ENCODE results near the gene YWHAQ. TPM values are rescaled to one million over a fixed set of nuclear protein-coding genes. Genes with fewer than 3 reads are reported as not detected.
"Not testable (repeated sequence)": the region's sequence is repeated elsewhere in the genome, so short reads cannot be mapped to it uniquely, and the experiment has no call there.

YWHAQ gene
- total and polyA plus RNA-seq, 2 donors (not counting 1 experiment from before 2014, with no cell fraction given) = 68.7 to 126 TPM

DNA sequence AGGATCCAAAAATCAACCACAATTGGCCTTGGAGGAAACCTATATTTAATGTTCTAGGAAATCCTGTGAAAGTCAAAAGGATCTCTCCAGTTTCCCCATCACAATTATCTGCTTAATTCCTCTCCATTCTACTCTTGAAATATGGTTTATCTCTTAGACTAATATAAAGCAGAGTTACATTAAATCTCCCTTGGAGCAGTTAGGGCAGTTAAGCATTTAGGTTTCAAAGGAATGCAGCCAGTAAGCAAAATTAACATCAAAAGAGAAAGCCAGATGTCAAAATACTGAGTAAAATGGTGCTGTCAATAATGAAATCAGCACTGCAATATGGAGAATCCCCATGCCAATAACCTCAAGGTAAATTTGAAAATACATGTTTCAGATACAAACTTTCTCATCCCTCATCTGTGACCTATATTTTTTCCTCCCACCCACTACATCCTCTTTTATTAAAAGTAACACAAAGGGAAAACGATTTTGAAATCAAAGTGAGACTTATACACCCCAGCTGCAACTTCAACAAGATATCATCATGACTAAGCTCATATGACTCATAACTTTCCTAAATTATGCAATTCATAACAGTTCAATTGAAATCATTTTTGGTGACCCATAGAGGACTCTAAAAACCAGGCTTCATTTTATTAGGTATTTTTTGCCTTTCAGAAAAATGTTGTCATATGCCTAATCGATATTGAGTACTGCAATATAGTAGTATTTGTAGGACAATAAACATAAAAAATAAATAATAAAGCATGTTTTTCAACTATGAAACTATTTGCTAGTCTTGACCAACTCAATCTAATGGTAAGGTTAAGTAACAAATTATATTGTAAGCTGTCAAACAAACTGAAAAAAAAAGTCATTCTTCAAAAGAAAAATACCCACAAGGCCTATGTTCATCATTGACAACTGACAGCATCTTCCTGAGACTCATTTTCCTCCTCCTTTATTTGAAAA is 78.3 kb downstream of the YWHAQ start:
- Mint-ChIP-seq H3K9me3 (ENCODE audit: insufficient read depth) (no peaks in the 10 kb centered on the region), H3K4me1 (peaks cover 66% of the 10 kb centered on the region), H3K27ac (peak overlapping the region; percentile 82), H3K4me3 (peak overlapping the region; percentile 63), H3K27me3 (no peaks in the 10 kb centered on the region)
- no peaks in the 10 kb centered on the region for H3K9me3 ChIP-seq (ENCODE audit: control extremely low read depth in 1 of 3, control insufficient read depth in 2 of 3, insufficient read depth in 1 of 3, low read length in 2 of 3)
- no peaks in the 10 kb centered on the region for H4K20me1 ChIP-seq (ENCODE audit: control insufficient read depth, insufficient read depth, low read length, poor library complexity, severe bottlenecking)
- no peaks in the 10 kb centered on the region for H3K36me3 ChIP-seq (replicated peaks in 1 of 2; ENCODE audit: control extremely low read depth in 1 of 2, control insufficient read depth in 1 of 2, extremely low read depth in 1 of 2, insufficient read depth in 2 of 2, low read length in 1 of 2)
- ATAC-seq (ENCODE audit: low read depth) (no peak), DNase-seq (no peak)
- no peak overlapping the region for H3K4me3 ChIP-seq (ENCODE audit: control extremely low read depth in 1 of 5, extremely low read depth in 1 of 5, insufficient read depth in 1 of 5, low read depth in 2 of 5, low read length in 4 of 5)
- ChIA-PET CTCF (interaction anchor here (0.6 kb wide), 1 partner anchor 88 kb away, joined by 3 read pairs; no protein-coding TSS in a partner anchor), POLR2A (no interaction called here)
- H3K79me2 ChIP-seq (ENCODE audit: control insufficient read depth, insufficient read depth, low read length) = peaks cover 83% of the 10 kb centered on the region
- H3K27ac ChIP-seq (ENCODE audit: low read length in 2 of 2) = peak overlapping the region; percentile 28 to 86
- H2AFZ ChIP-seq (ENCODE audit: insufficient read depth, low read depth, low read length, poor library complexity, severe bottlenecking) = no peak overlapping the region
- H3K9ac ChIP-seq (ENCODE audit: low read length) = peak overlapping the region; percentile 18
- H3K4me2 ChIP-seq (replicated peaks; ENCODE audit: low read depth, low read length, poor library complexity, severe bottlenecking) = peak overlapping the region; percentile 78
- TF ChIP-seq EZH2 (IDR thresholded peaks at IDR 0.05; ENCODE audit: borderline replicate concordance, insufficient read depth, low read depth, low read length, poor library complexity, severe bottlenecking) = no peak
- TF ChIP-seq, protein P1, sequence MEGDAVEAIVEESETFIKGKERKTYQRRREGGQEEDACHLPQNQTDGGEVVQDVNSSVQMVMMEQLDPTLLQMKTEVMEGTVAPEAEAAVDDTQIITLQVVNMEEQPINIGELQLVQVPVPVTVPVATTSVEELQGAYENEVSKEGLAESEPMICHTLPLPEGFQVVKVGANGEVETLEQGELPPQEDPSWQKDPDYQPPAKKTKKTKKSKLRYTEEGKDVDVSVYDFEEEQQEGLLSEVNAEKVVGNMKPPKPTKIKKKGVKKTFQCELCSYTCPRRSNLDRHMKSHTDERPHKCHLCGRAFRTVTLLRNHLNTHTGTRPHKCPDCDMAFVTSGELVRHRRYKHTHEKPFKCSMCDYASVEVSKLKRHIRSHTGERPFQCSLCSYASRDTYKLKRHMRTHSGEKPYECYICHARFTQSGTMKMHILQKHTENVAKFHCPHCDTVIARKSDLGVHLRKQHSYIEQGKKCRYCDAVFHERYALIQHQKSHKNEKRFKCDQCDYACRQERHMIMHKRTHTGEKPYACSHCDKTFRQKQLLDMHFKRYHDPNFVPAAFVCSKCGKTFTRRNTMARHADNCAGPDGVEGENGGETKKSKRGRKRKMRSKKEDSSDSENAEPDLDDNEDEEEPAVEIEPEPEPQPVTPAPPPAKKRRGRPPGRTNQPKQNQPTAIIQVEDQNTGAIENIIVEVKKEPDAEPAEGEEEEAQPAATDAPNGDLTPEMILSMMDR (IDR thresholded peaks at IDR 0.05) = no peak
- no peaks in the 10 kb centered on the region for H3K27me3 ChIP-seq (replicated peaks in 1 of 4; ENCODE audit: control extremely low read depth in 1 of 4, control insufficient read depth in 3 of 4, insufficient read depth in 4 of 4, low read length in 3 of 4)
- peaks cover 68 to 70% of the 10 kb centered on the region in 2 donors for H3K4me1 ChIP-seq (ENCODE audit: control insufficient read depth in 2 of 2, insufficient read depth in 2 of 2, low read length in 2 of 2)
- intact Hi-C loops (cut with micrococcal nuclease) = loop anchor here (10.0 kb wide), 1 partner anchor 1192 kb away; no protein-coding TSS in a partner anchor
- WGBS (ENCODE audit: insufficient coverage) = no CpG with 5 or more reads among the region's 2 CpGs

DNA sequence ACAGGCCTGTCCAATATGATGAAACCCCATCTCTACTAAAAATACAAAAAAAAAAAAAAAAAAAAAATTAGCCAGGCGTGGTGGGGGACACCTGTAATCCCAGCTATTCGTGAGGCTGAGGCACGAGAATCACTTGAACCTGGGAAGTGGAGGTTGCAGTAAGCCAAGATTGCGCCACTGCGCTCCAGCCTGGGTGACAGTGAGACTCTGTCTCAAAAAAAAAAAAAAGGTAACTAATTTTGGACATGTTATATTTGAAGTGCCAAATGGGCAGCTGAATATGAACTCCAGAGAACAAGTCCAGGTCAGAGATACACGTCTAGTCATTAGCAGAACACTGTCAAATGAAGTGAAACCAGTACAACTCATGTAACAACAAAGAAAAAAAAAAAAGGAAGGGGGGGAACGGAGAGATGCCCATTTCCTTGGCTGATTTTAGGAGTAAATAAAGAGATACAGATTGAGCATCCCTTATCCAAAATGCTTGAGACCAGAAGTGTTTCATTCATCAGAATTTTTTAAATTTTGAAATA is 79.9 kb downstream of the YWHAQ start:
- Mint-ChIP-seq H3K27ac (peak overlapping the region; percentile 89), H3K4me1 (peaks cover 68% of the 10 kb centered on the region), H3K4me3 (peak overlapping the region; percentile 78)
- peak overlapping the region; percentile 78 for H3K4me2 ChIP-seq (replicated peaks; ENCODE audit: low read depth, low read length, poor library complexity, severe bottlenecking)
- intact Hi-C loops (cut with micrococcal nuclease) = loop anchor here (10.0 kb wide), 1 partner anchor 1194 kb away; no protein-coding TSS in a partner anchor
- ATAC-seq (ENCODE audit: low read depth); H2AFZ ChIP-seq (ENCODE audit: insufficient read depth, low read depth, low read length, poor library complexity, severe bottlenecking); H3K9me3 ChIP-seq (ENCODE audit: control extremely low read depth in 1 of 3, control insufficient read depth in 2 of 3, insufficient read depth in 1 of 3, low read length in 2 of 3); H3K9me3 Mint-ChIP-seq (ENCODE audit: insufficient read depth); H4K20me1 ChIP-seq (ENCODE audit: control insufficient read depth, insufficient read depth, low read length, poor library complexity, severe bottlenecking); H3K27me3 Mint-ChIP-seq; H3K27me3 ChIP-seq (replicated peaks in 1 of 4; ENCODE audit: control extremely low read depth in 1 of 4, control insufficient read depth in 3 of 4, insufficient read depth in 4 of 4, low read length in 3 of 4); H3K36me3 ChIP-seq (replicated peaks in 1 of 2; ENCODE audit: control extremely low read depth in 1 of 2, control insufficient read depth in 1 of 2, extremely low read depth in 1 of 2, insufficient read depth in 2 of 2, low read length in 1 of 2): not testable (repeated sequence)
- H3K9ac ChIP-seq (ENCODE audit: low read length) = peak overlapping the region; percentile 35
- ChIA-PET POLR2A (interaction anchor here (0.6 to 0.7 kb wide), 5 partner anchors 10 to 875 kb away, joined by 3 to 8 read pairs (median 5); no protein-coding TSS in a partner anchor), CTCF (interaction anchor here (0.7 kb wide), 1 partner anchor 19 kb away, joined by 5 read pairs; no protein-coding TSS in a partner anchor)
- H3K27ac ChIP-seq (ENCODE audit: low read length in 2 of 2) = peak overlapping the region; percentile 80 to 86
- H3K79me2 ChIP-seq (ENCODE audit: control insufficient read depth, insufficient read depth, low read length) = peaks cover 93% of the 10 kb centered on the region
- WGBS (ENCODE audit: insufficient coverage) = 60% methylated on average over 3 of the region's 7 CpGs
- H3K4me3 ChIP-seq (ENCODE audit: control extremely low read depth in 1 of 5, extremely low read depth in 1 of 5, insufficient read depth in 1 of 5, low read depth in 2 of 5, low read length in 4 of 5) = peak overlapping the region in 2 of 5 experiments; percentile 4 to 66
- DNase-seq = peak; percentile 39
- H3K4me1 ChIP-seq (ENCODE audit: control insufficient read depth in 2 of 2, insufficient read depth in 2 of 2, low read length in 2 of 2) = peaks cover 69 to 77% of the 10 kb centered on the region in 2 donors

Measured in B cell (primary cell).